ENCODE measurements around the gene TMEM163. TPM values are rescaled to one million over a fixed set of nuclear protein-coding genes. Genes with fewer than 3 reads are reported as not detected.

The TMEM163 gene
- total and polyA plus RNA-seq, 2 of the 13 experiments (the other 11 are each of a cell fraction or from before 2014, with no cell fraction given): 0.05 TPM; not detected in 1

DNA sequence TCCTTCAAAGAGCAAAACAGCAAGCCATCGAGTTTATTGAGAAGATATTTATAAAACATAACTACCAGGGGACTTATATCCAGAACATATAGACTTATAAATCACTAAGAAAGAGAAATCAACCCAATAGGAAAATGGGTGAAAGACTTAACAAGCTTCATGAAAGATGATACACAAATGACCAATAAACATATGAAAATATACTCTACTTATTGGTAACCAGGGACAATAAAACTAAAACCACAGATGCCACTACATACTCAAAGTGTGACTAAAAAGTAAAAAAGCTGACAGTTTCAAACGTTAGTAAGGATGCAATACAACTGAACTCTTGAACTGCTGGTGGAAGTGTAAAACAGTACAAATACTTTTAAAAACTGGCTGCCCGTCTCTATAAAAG, 154.3 kb downstream of the TMEM163 start:
- no peak for DNase-seq (ENCODE audit: low spot score)
- no peak overlapping the region for H3K9ac ChIP-seq (ENCODE audit: insufficient read depth, low read depth, low read length)
- in situ Hi-C loops (cut with HindIII; ENCODE audit: extremely low pct_ligation_motif_present, low pct_unique_long_range_greater_than_20kb): no loop called here
- no peak overlapping the region for H3K4me2 ChIP-seq (ENCODE audit: low read depth, low read length)
- no peaks in the 10 kb centered on the region for H4K20me1 ChIP-seq (ENCODE audit: insufficient read depth, low read length)
- peaks cover 0 to 13% of the 10 kb centered on the region in 2 experiments; a peak in 2 of 5 replicates for H3K27me3 ChIP-seq (ENCODE audit: control insufficient read depth in 1 of 2, insufficient read depth in 2 of 2, low read length in 2 of 2)
- CTCF ChIA-PET (ENCODE audit: low intra/inter-chr PET ratio, low total read pairs): no interaction called here
- no TSS peak for BruUV-seq (replicated peaks)
- no peak for ATAC-seq
- POLR2A ChIA-PET: no interaction called here
- H3K4me3 ChIP-seq (replicated peaks in 1 of 3; ENCODE audit: insufficient read depth in 1 of 3, low read depth in 2 of 3, low read length in 3 of 3): no peak overlapping the region
- H3K4me1 ChIP-seq (ENCODE audit: insufficient read depth, low read length): no peaks in the 10 kb centered on the region
- H3K9me3 ChIP-seq (ENCODE audit: low read length): no peaks in the 10 kb centered on the region
- WGBS (ENCODE audit: low lambda C conversion rate): 3% methylated on average over 3 of the region's 3 CpGs
- H2AFZ ChIP-seq (ENCODE audit: low read length): no peak overlapping the region
- H3K27ac ChIP-seq (ENCODE audit: extremely low read length, insufficient read depth, low read length): no peak overlapping the region
- H3K36me3 ChIP-seq (replicated peaks in 1 of 2; ENCODE audit: control insufficient read depth in 1 of 2, insufficient read depth in 2 of 2, low read length in 2 of 2): no peaks in the 10 kb centered on the region
- no peaks in the 10 kb centered on the region for H3K79me2 ChIP-seq (ENCODE audit: insufficient read depth, low read length)
- intact Hi-C loops (cut with micrococcal nuclease; ENCODE audit: unreplicated experiment): no loop called here
- no peak for TF ChIP-seq ZNF224 (CRISPR knock-in tag; IDR thresholded peaks at IDR 0.05)
- no peak for TF ChIP-seq ZNF24 (IDR thresholded peaks at IDR 0.05)
- TF ChIP-seq KLF6 (CRISPR knock-in tag; IDR thresholded peaks at IDR 0.05): no peak
- TF ChIP-seq NCOR1 (IDR thresholded peaks at IDR 0.05; ENCODE audit: borderline replicate concordance, low read length): no peak
- no peak for TF ChIP-seq KLF15 (CRISPR knock-in tag; IDR thresholded peaks at IDR 0.05; ENCODE audit: borderline replicate concordance)
- TF ChIP-seq BCL6 (CRISPR knock-in tag; IDR thresholded peaks at IDR 0.05): no peak
- TF ChIP-seq SP4 (CRISPR knock-in tag; IDR thresholded peaks at IDR 0.05): no peak
- TF ChIP-seq RARA (CRISPR knock-in tag; IDR thresholded peaks at IDR 0.05): no peak
- no peak for TF ChIP-seq SIN3B (IDR thresholded peaks at IDR 0.05; ENCODE audit: low read length)
- TF ChIP-seq, protein P1, sequence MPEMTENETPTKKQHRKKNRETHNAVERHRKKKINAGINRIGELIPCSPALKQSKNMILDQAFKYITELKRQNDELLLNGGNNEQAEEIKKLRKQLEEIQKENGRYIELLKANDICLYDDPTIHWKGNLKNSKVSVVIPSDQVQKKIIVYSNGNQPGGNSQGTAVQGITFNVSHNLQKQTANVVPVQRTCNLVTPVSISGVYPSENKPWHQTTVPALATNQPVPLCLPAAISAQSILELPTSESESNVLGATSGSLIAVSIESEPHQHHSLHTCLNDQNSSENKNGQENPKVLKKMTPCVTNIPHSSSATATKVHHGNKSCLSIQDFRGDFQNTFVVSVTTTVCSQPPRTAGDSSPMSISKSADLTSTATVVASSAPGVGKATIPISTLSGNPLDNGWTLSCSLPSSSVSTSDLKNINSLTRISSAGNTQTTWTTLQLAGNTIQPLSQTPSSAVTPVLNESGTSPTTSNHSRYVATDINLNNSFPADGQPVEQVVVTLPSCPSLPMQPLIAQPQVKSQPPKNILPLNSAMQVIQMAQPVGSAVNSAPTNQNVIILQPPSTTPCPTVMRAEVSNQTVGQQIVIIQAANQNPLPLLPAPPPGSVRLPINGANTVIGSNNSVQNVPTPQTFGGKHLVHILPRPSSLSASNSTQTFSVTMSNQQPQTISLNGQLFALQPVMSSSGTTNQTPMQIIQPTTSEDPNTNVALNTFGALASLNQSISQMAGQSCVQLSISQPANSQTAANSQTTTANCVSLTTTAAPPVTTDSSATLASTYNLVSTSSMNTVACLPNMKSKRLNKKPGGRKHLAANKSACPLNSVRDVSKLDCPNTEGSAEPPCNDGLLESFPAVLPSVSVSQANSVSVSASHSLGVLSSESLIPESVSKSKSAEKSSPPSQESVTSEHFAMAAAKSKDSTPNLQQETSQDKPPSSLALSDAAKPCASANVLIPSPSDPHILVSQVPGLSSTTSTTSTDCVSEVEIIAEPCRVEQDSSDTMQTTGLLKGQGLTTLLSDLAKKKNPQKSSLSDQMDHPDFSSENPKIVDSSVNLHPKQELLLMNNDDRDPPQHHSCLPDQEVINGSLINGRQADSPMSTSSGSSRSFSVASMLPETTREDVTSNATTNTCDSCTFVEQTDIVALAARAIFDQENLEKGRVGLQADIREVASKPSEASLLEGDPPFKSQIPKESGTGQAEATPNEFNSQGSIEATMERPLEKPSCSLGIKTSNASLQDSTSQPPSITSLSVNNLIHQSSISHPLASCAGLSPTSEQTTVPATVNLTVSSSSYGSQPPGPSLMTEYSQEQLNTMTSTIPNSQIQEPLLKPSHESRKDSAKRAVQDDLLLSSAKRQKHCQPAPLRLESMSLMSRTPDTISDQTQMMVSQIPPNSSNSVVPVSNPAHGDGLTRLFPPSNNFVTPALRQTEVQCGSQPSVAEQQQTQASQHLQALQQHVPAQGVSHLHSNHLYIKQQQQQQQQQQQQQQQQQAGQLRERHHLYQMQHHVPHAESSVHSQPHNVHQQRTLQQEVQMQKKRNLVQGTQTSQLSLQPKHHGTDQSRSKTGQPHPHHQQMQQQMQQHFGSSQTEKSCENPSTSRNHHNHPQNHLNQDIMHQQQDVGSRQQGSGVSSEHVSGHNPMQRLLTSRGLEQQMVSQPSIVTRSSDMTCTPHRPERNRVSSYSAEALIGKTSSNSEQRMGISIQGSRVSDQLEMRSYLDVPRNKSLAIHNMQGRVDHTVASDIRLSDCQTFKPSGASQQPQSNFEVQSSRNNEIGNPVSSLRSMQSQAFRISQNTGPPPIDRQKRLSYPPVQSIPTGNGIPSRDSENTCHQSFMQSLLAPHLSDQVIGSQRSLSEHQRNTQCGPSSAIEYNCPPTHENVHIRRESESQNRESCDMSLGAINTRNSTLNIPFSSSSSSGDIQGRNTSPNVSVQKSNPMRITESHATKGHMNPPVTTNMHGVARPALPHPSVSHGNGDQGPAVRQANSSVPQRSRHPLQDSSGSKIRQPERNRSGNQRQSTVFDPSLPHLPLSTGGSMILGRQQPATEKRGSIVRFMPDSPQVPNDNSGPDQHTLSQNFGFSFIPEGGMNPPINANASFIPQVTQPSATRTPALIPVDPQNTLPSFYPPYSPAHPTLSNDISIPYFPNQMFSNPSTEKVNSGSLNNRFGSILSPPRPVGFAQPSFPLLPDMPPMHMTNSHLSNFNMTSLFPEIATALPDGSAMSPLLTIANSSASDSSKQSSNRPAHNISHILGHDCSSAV (CRISPR knock-in tag; IDR thresholded peaks at IDR 0.05; ENCODE audit: borderline replicate concordance): no peak
- TF ChIP-seq ZNF30 (CRISPR knock-in tag; IDR thresholded peaks at IDR 0.05): no peak
- no peak for TF ChIP-seq SP5 (CRISPR knock-in tag; IDR thresholded peaks at IDR 0.05; ENCODE audit: borderline replicate concordance, low read depth)
- no peak for TF ChIP-seq ZFAT (CRISPR knock-in tag; conservative IDR thresholded peaks at IDR 0.05)
- TF ChIP-seq, protein P2, sequence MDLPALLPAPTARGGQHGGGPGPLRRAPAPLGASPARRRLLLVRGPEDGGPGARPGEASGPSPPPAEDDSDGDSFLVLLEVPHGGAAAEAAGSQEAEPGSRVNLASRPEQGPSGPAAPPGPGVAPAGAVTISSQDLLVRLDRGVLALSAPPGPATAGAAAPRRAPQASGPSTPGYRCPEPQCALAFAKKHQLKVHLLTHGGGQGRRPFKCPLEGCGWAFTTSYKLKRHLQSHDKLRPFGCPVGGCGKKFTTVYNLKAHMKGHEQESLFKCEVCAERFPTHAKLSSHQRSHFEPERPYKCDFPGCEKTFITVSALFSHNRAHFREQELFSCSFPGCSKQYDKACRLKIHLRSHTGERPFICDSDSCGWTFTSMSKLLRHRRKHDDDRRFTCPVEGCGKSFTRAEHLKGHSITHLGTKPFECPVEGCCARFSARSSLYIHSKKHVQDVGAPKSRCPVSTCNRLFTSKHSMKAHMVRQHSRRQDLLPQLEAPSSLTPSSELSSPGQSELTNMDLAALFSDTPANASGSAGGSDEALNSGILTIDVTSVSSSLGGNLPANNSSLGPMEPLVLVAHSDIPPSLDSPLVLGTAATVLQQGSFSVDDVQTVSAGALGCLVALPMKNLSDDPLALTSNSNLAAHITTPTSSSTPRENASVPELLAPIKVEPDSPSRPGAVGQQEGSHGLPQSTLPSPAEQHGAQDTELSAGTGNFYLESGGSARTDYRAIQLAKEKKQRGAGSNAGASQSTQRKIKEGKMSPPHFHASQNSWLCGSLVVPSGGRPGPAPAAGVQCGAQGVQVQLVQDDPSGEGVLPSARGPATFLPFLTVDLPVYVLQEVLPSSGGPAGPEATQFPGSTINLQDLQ (CRISPR knock-in tag; IDR thresholded peaks at IDR 0.05): no peak
- no peak for TF ChIP-seq NCOA2 (CRISPR knock-in tag; IDR thresholded peaks at IDR 0.05)
- no peak for TF ChIP-seq ZNF468 (CRISPR knock-in tag; IDR thresholded peaks at IDR 0.05)
- FAIRE-seq: no peak

All from HepG2 (cell line).